Activated CD8-positive, alpha-beta memory T cell treated with anti-CD3 and anti-CD28 coated beads for 48 hours (primary cell): ENCODE results near the gene GPSM1.

Experiments used
- DNase-seq, 3 experiments: peaks; one replicate each; pipeline ENCODE4 v3.0.0-alpha.2; 2020; ENCODE audit warnings: low read depth in 2 of 3, low spot score in 2 of 3

GPSM1 gene

DNA sequence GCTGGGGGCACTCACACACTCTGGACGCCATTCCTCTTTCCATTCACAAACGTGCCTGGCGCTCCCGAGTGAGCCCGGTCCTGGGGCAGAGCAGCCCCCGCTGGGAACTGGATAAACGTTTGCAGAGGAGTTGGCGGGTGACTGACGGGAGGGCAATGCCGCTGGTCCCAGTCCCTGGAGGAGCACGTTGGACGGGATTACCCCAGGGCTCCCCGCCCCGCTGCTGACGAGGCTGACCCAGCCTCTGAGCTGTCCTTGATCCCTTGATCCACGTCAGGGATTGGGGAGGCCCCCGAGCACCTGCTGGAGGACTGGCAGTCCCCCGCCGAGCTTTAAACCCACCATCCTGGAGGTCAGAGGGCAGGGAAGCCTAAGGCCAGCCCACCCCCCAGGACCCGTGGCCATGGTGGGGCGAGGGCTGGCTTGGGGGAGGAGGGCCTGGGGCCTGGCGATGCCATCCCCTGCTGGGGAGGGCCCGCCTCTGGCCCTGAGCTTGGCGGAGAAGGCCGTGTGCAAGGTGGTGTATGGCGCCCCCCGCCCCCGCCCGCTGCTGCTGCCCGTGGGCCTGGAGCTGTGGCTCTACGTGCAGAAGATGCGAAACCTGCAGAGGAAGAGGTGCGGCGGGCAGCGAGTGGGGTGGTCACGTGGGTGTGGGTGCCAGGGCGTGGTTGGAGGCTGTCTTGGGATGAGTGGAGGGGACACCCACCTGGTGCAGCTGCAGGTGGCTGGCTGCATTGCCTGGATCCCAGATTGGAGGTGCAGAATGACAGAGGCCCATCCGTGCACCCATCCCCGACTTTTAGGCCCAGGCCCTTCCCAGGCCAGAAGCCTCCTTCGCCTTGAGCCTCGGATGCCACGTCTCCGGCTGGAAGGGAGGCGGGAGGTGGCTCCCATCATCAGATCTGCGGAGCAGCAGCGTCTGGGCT, 4.5 kb downstream of the GPSM1 start:
- DNase-seq: no peak

DNA sequence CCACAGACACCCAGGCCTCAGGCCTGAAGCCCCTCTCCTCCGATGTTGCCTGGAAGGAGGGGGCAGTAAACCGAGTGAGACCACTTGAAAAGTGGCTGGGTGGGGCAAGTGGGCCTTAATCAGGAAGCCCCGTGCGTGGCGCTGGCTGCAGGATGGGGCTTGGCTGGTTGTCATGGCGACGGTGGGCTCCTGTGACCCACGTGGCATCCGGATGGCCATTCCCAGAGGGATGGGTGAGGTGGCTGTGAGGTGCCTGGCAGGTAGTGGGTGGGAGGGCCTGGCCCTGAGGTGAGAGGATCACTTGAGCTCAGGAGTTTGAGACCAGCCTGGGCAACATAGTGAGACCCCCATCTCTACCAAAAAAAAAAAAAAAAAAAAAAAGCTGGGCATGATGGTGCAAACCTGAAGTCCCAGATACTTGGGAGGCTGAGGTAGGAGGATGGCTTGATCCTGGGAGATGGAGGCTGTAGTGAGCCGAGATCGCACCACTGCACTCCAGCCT, 5.2 kb downstream of the GPSM1 start:
- no peak for DNase-seq

GRCh38 chr9:136333045-136333444, 5.7 kb downstream of the GPSM1 start:
- DNase-seq: no peak

DNA sequence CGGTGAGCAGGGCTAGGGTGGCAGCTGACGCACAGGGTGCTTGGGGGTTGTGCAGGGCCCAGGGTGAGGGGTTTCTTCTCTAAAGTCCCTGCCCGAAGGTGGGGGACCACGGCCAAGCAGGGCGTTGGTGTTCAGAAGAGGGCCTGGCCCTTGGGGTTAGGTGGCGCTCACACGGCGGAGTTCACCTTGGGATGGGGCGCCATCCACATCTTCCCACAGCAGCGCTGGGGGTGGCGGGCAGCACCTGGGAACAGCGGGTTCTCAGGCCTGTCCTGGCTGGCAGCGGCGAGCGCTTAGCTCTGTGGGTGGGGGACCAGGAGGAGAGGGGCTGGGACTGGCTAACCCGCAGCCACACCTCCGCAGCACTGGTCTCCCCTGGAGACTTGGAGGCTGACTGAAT, 6.1 kb downstream of the GPSM1 start:
- no peak for DNase-seq

- no peak for DNase-seq
Measured at GRCh38 chr9:136334541-136334940, 7.2 kb downstream of the GPSM1 start.

- no peak for DNase-seq
Measured at GRCh38 chr9:136335296-136336155, 8.2 kb downstream of the GPSM1 start.

GRCh38 chr9:136336156-136336870, 9.0 kb downstream of the GPSM1 start:
- DNase-seq: no peak

- DNase-seq: no peak
Measured at GRCh38 chr9:136336881-136337280, 9.5 kb downstream of the GPSM1 start.

GRCh38 chr9:136337416-136338395, 10.4 kb downstream of the GPSM1 start:
- DNase-seq: no peak

- DNase-seq: no peak
Measured at GRCh38 chr9:136338511-136338910, 11.2 kb downstream of the GPSM1 start.

GRCh38 chr9:136339173-136339957, 12.0 kb downstream of the GPSM1 start:
- no peak for DNase-seq

- DNase-seq: no peak
Measured at GRCh38 chr9:136339958-136340310, 12.6 kb downstream of the GPSM1 start.

DNA sequence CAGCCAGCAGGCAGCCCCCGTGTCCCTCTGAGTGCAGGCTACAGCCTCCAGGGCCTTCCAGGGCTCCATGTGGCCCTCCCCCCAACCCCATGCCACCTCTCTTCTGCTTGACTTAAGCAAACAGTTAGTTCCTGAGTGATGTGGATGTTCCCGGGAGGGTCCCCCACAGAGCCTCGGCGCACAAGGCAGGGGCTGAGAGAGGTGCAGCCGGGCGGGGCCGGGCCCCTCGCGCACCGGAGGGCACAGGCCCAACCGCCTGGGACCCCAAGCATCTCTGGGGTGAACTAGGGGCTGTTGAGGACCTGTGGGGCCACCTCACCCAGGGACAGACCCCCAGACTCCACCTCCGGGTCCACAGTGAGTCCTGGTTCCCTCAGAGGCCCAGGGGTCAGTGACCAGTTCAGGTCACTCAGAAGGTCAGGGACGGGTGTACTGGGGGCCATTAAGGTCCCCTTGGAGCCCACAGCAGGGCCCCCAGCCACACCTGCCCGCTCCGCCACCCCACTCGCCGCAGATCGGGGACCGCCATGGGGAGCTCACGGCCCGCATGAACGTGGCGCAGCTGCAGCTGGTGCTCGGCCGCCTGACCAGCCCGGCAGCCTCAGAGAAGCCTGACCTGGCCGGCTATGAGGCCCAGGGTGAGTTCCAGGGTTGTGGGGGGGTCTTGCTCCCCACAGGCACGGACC, 13.2 kb downstream of the GPSM1 start:
- no peak for DNase-seq

DNA sequence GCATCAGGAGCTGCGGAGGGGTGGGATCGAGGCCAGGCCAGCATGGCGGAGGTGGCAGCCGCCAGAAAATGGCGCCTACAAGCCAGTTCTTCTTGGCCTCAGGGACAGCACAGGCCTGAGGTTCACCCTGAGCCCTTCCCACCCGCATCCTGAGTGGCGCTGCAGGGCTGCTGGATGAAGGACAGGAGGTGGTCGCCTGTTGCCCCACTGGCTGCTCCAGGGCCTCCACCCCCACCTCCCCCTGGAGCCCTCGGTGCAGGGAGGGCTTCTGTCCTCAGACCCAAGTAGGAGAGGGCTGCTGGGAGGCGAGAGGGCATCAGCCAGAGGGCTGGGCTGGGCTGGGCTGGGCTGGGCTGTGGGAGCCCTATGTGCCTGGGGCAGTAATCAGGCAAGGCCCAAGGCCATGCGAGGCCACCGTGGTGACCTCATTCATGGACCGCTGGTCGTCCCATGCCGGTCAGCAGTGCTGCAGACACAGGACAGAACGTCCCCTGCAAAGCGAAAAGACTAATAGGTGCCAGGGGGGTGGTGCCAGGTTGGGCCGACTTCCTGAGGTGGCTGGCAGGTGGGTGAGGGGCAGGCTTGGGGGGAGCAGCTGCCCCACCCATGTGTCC, 13.8 kb downstream of the GPSM1 start:
- DNase-seq: no peak

DNA sequence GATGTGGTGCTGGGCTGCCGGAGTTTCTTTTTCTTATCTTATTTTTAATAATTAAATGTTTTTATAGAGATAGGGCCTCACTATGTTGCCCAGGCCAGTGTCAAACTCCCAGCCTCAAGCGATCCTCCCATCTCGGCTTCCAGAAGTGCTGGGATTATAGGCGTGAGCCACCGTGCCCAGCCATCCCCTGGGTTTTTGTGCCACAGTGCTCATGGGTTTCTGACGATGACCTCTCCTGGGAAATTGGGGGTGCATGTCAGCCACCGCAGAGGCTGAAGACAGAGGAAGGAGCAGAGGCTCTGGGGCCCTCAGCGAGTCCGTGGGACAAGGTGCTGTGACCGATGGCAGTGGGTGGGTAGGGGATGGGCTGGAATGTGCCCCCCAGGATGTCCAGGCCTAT, 14.4 kb downstream of the GPSM1 start:
- no peak for DNase-seq

DNA sequence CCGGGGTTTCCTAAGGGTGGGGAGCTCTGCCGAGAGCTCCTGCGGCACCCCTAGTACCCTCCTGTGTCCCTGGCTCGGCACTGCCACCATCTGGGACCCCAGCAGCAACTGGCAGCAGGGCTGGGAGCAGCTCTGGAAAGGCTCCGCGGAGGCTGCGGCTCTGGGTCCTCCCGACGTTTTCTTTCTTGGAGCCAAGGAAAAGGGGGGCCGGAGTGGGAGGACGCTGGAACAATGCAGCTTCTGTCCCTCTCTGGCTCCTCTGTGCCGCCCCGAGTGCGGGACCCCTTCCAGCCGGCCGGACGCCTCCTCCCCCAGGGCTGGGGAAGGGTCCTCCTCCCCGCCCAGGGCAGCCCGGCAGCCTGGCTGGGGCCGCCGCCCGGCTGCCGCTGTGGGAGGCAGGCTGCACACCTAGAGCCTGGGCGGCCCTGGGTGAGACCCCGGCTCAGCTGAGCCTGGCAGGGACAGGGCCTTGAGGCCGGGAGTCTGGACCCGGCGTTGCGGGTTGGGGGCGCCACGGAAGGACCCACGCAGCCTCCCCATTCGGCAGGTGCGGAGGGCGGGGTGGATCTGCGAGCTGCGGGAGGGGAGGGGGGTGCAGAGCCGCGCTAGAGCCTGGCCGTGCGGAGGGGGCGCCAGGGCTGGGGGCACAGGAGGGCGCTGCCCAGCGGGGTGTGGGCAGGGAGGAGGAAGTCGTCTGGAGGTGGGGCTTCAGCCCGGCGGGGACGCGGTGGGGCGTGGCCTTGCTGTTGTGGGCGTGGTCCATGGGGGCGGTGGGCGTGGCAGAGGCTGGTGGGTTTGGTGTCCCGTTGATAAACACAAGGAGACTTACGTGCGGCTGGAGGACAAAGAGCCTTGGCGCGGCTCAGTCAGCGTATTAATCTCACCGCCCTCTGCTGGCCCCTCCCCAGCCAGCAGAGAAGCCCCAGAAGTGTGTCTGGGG, 15.1 kb downstream of the GPSM1 start:
- DNase-seq: peak; percentile 37 to 58 (median 47)
